HG03045 (cell line): ENCODE data around the gene KHSRP.
A peak's percentile ranks its signal among the peaks of the same experiment; 100 is the strongest.

ENCODE experiments used
- ATAC-seq: cut with Tn5 transposase; IDR thresholded peaks from one replicate; pipeline ENCODE4 v1.9.1; 2021; ENCODE audit warnings: mild to moderate bottlenecking, moderate library complexity; ENCODE audit not compliant: unreplicated experiment

KHSRP gene

GRCh38 chr19:6424195-6424938, at the start of gene KHSRP:
Gene KHSRP (minus strand): TSS chr19:6424811. CDS start chr19:6424701, 110 bp downstream.
- no peak for ATAC-seq

- no peak for ATAC-seq
Observed at GRCh38 chr19:6473647-6474046, 49.0 kb upstream of the KHSRP start.

GRCh38 chr19:6472713-6473112, 48.1 kb upstream of the KHSRP start:
- ATAC-seq, result no peak

- no peak for ATAC-seq
Observed at GRCh38 chr19:6471076-6471475, 46.5 kb upstream of the KHSRP start.

- ATAC-seq, result no peak
Observed at GRCh38 chr19:6470173-6470572, 45.6 kb upstream of the KHSRP start.

GRCh38 chr19:6467384-6467783, 42.8 kb upstream of the KHSRP start:
- ATAC-seq, result no peak

GRCh38 chr19:6466526-6467248, 42.1 kb upstream of the KHSRP start:
- no peak for ATAC-seq

GRCh38 chr19:6465663-6466062, 41.1 kb upstream of the KHSRP start:
- no peak for ATAC-seq

- ATAC-seq, result no peak
Observed at GRCh38 chr19:6465006-6465405, 40.4 kb upstream of the KHSRP start.

GRCh38 chr19:6464070-6464873, 39.7 kb upstream of the KHSRP start, which contains the start of gene CRB3:
Gene CRB3 (plus strand): TSS chr19:6464271. CDS start chr19:6464702, 431 bp downstream.
- no peak for ATAC-seq

- ATAC-seq, result peak; percentile 74
Observed at GRCh38 chr19:6460099-6460884, 35.7 kb upstream of the KHSRP start.

- peak; percentile 22 for ATAC-seq
Observed at GRCh38 chr19:6459262-6460098, 34.9 kb upstream of the KHSRP start, which contains the start of gene SLC25A23. Gene SLC25A23 (minus strand): TSS chr19:6459792. CDS start chr19:6459628, 164 bp downstream.

- ATAC-seq, result no peak
Observed at GRCh38 chr19:6458695-6459261, 34.2 kb upstream of the KHSRP start.

- no peak for ATAC-seq
Observed at GRCh38 chr19:6457958-6458694, 33.5 kb upstream of the KHSRP start.

- no peak for ATAC-seq
Observed at GRCh38 chr19:6455924-6456323, 31.3 kb upstream of the KHSRP start.

- ATAC-seq, result no peak
Observed at GRCh38 chr19:6453951-6454565, 29.4 kb upstream of the KHSRP start.

GRCh38 chr19:6452899-6453298, 28.3 kb upstream of the KHSRP start:
- ATAC-seq, result no peak

- ATAC-seq, result no peak
Observed at GRCh38 chr19:6452223-6452614, 27.6 kb upstream of the KHSRP start.
